ENCODE measurements around the gene ZNF697.
"Not testable (repeated sequence)": the region's sequence is repeated elsewhere in the genome, so short reads cannot be mapped to it uniquely, and the experiment has no call there.

ZNF697 gene

GRCh38 chr1:119602789-119603188 lies 45.3 kb downstream of the ZNF697 start:
- not testable (repeated sequence) for DNase-seq (ENCODE audit: low read depth)

DNA sequence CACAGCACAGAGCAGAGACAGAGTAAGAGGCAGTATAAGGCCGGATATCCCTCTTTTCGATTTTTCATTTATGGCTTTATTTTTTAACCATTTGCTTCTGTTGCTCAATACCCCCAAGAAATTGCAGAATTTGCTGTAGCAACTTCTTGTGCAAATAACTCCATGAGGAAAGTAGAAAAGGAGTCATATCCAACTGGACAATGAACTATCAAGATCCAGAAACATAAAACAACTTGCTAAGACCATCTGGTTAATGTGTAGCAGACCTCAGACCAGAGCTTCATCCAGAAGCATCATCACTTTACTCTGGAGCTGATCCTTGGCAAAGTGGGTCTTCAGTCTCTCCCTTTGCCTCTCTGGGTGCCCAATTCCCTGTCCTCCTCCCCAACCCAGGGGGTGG lies 45.9 kb downstream of the ZNF697 start:
- no peak for DNase-seq (ENCODE audit: low read depth)

DNA sequence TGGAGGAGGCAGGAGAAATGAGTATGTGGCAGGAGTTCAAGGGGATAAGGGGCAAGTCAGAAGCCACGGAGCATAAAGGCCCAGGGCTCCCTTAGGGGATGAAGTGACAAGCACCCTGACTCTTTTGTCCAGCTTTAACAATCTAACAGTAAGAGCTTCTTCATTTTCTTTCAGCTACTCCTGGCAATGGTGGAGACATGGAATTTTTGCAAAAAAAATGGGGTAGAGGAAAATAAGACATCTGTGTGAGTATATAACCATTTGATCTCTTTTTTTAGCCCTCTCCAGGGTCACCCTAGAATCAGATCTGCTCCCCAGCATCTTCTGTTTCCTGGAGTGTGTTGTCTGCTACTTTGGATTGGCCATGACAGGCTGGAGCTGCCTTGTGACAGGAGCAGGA lies 47.1 kb downstream of the ZNF697 start:
- DNase-seq (ENCODE audit: low read depth) = no peak

DNA sequence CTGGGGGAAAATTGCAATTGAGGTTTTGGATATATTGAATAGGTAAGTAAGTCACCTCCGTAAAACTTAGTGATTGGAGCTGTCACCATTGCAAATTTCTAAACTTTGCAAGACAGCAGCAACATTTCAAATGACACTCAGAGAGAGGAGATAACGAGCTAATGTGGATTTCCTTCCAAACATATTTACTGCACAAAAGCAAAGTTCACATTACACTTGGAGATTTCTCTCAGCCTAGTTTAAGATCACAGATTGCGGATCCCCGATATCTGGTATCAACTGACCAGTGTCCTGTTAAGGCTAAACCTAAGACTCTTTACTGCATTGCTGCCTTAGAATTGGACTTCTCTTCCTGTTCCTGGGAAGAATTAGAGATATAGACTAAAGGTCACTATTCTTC lies 47.5 kb downstream of the ZNF697 start:
- no peak for DNase-seq (ENCODE audit: low read depth)

DNA sequence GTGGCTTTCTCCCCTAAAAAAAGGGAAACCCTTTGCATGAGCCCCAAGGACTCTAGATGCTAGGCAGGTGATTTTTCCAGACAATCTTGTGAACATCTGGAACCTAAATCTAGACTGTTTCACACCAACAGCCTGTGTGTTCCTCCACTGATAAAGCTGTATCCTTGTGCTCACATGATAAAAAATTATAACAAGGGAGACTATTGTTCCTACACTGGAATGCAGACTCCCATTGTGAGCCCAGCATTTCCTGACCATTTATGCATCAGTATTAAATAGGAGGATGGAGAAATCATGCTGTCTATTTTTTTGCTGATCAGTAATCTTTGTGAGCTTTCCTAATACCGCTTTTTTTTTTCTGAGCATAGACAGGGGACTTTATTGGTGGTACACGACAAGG lies 52.5 kb downstream of the ZNF697 start:
- no peak for DNase-seq (ENCODE audit: low read depth)

GRCh38 chr1:119595168-119595567 lies 52.9 kb downstream of the ZNF697 start:
- DNase-seq (ENCODE audit: low read depth) = no peak

- peak; percentile 33 for DNase-seq (ENCODE audit: low read depth)
Observed at GRCh38 chr1:119594376-119594775, 53.7 kb downstream of the ZNF697 start.

GRCh38 chr1:119593805-119594204 lies 54.3 kb downstream of the ZNF697 start:
- DNase-seq (ENCODE audit: low read depth) = no peak

- no peak for DNase-seq (ENCODE audit: low read depth)
Observed at GRCh38 chr1:119590393-119590792, 57.7 kb downstream of the ZNF697 start.

GRCh38 chr1:119588621-119589020 lies 59.4 kb downstream of the ZNF697 start:
- DNase-seq (ENCODE audit: low read depth) = no peak

- peak; percentile 71 for DNase-seq (ENCODE audit: low read depth)
Observed at GRCh38 chr1:119587341-119587740, 60.7 kb downstream of the ZNF697 start.

DNA sequence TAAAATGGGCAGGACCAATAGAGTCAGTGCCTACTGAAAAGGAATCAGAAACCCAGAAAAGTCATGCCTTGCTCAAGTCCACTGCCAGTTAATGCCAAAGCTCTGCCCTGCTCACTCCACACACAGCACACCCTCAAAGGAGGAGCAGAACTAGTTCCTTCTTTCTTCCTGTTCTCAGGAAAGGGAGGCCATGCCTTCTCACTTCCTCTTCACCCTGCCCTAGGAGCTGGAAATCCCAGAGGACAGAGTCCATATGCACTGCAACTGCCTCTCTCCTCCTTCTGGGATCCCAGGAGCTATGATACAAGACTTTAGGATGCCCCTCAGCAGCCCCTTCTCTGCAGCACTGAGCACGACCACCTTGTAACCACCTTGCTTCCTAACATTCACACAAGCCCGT lies 62.3 kb downstream of the ZNF697 start:
- DNase-seq (ENCODE audit: low read depth) = not testable (repeated sequence)

GRCh38 chr1:119582801-119583200 lies 65.3 kb downstream of the ZNF697 start:
- DNase-seq (ENCODE audit: low read depth) = peak; percentile 67

DNA sequence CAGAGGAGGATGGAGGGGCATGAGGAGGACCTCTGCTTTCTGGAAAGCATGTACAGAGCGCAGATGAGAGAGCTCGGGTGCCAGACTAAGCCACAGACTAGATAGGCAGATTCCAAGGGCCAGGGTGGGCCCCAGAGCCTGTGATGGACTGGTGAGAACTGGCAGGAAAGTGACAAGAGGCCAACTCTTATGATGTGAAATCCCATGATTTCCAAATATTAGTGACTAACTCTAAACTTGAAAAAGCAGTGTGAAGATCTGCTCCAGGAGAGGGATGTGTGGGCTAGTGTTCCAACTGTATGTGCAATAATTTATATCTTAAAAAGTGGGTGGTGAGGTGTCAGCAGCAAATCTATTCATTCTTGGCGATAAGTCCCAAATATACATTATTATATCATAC lies 67.0 kb downstream of the ZNF697 start:
- DNase-seq (ENCODE audit: low read depth) = not testable (repeated sequence)

- DNase-seq (ENCODE audit: low read depth) = no peak
Observed at GRCh38 chr1:119573886-119574285, 74.2 kb downstream of the ZNF697 start.

DNA sequence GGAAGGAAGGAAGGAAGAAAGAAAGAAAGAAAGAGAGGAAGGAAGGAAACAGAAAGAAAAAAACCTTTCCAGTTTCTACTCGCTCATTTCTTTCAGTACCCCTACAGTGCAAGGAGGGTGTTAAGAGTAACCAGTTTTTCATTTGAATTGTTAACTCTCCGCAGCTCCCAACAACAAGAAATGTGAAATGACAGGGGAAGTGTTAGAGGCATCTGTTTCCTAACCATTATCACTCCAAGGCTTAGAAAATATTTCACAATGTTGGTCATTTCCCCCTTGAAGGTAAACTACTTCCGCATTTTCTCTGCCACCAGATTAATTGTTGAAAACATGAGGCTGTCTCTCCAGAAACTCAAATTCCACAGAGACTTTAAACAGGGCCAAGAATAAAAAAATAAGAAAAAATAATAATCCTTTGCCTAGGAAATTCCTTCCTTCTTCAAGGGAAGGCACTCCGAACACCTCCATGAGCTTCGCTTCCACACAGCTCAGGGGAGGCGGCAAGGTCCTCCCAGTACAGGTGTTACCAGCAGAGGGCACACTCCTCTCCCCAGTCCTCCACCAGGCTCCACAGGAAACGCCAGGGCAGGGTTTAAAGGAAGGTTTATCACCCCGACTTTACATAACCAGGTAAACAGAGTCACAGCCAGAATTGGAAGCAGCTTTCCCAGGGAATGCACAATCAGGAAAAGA lies 78.0 kb downstream of the ZNF697 start:
- not testable (repeated sequence) for DNase-seq (ENCODE audit: low read depth)
